A673 (cell line): ENCODE results near the gene GPHN. TPM values are rescaled to one million over a fixed set of nuclear protein-coding genes. Genes with fewer than 3 reads are reported as not detected.

Experiments
- BruUV-seq: library from RNA; stranded (reverse); fragments of 400-500 nt; replicated peaks from 2 replicates; lab custom pipeline; 2021; lab: Mats Ljungman, UMichigan
- CTCF ChIA-PET: fragments of 300-600 bp; sonication (Branson Sonifier 250); formaldehyde crosslinking; loops from one replicate; lab custom pipeline; 2022; ENCODE audit warnings: antibody characterized with exemption; lab: Charles Lee
- POLR2A ChIA-PET: fragments of 300-600 bp; sonication (Branson Sonifier 250); formaldehyde crosslinking; loops from one replicate; lab custom pipeline; 2022; ENCODE audit warnings: antibody characterized with exemption; ENCODE audit not compliant: low non-redundant PET; lab: Charles Lee
- DNase-seq: peaks from one replicate; pipeline ENCODE4 v3.0.0-alpha.2; 2015; ENCODE audit warnings: low spot score
- H3K27ac ChIP-seq: fragments of 200-600 bp; sonication (generic); 2 replicates; pipeline ENCODE4 v1.5.1; 2016; ENCODE audit warnings: mixed run types, low read depth, mild to moderate bottlenecking, mixed read lengths, antibody characterized with exemption, low read length; ENCODE audit not compliant: poor library complexity, severe bottlenecking
- H3K27me3 ChIP-seq: fragments of 200-600 bp; sonication (generic); replicated peaks from 2 replicates; pipeline ENCODE4 v1.6.1; 2017; ENCODE audit warnings: mixed run types, low read depth, mild to moderate bottlenecking, mixed read lengths, antibody characterized with exemption, low read length; ENCODE audit not compliant: insufficient read depth, poor library complexity
- H3K36me3 ChIP-seq: fragments of 200-600 bp; sonication (generic); 2 replicates; pipeline ENCODE4 v1.6.1; 2016; ENCODE audit warnings: mixed run types, mild to moderate bottlenecking, mixed read lengths, antibody characterized with exemption, low read length; ENCODE audit not compliant: insufficient read depth, poor library complexity, severe bottlenecking
- H3K4me1 ChIP-seq: fragments of 200-600 bp; sonication (generic); 2 replicates; pipeline ENCODE4 v1.6.1; 2017; ENCODE audit warnings: mixed run types, mild to moderate bottlenecking, mixed read lengths, antibody characterized with exemption, low read length; ENCODE audit not compliant: insufficient read depth, poor library complexity, severe bottlenecking
- H3K4me3 ChIP-seq: fragments of 200-600 bp; sonication (generic); 2 replicates; pipeline ENCODE4 v1.5.1; 2016; ENCODE audit warnings: low read depth, mixed run types, mild to moderate bottlenecking, mixed read lengths, low read length; ENCODE audit not compliant: poor library complexity, severe bottlenecking
- H3K9me3 ChIP-seq: fragments of 200-600 bp; sonication (generic); 2 replicates; pipeline ENCODE4 v1.6.1; 2016; ENCODE audit warnings: mixed run types, low read depth, mild to moderate bottlenecking, mixed read lengths, antibody characterized with exemption, low read length; ENCODE audit not compliant: poor library complexity, severe bottlenecking
- EZH2 ChIP-seq: fragments of 200-600 bp; sonication (generic); IDR thresholded peaks from 2 replicates; pipeline ENCODE4 v1.6.1; 2017; ENCODE audit warnings: borderline replicate concordance, low read depth, mild to moderate bottlenecking, mixed read lengths, antibody characterized with exemption, low read length; ENCODE audit not compliant: poor library complexity, severe bottlenecking
- intact Hi-C: fragments of 100-400 bp; cut with micrococcal nuclease; formaldehyde crosslinking; loops from one replicate; pipeline ENCODE4 v1.10.0; 2022; ENCODE audit not compliant: unreplicated experiment
- total RNA-seq: library from RNA; stranded (reverse); gene quantifications from 2 replicates; pipeline ENCODE4 v1.2.3, GENCODE V29; 2021
- TF ChIP-seq, protein P1 (sequence below): fragments of 300-800, 200-600 bp; sonication (generic); conservative IDR thresholded peaks from 2 replicates; pipeline ENCODE4 v1.5.1; 2017; ENCODE audit warnings: low read depth, mild to moderate bottlenecking, antibody characterized with exemption, low read length, moderate library complexity, mixed read lengths

GPHN gene
- total RNA-seq, 1 experiment from 2014 or later: 30.3 TPM

- intact Hi-C loops: no loop called here
- Histone ChIP-seq H3K9me3 (no peaks in the 10 kb centered on the region), H3K4me1 (no peaks in the 10 kb centered on the region), H3K36me3 (no peaks in the 10 kb centered on the region), H3K4me3 (no peak overlapping the region), H3K27ac (no peak overlapping the region), H3K27me3 (no peaks in the 10 kb centered on the region)
- CTCF ChIA-PET: no interaction called here
- TF ChIP-seq EZH2: no peak
- TF ChIP-seq, protein P1, sequence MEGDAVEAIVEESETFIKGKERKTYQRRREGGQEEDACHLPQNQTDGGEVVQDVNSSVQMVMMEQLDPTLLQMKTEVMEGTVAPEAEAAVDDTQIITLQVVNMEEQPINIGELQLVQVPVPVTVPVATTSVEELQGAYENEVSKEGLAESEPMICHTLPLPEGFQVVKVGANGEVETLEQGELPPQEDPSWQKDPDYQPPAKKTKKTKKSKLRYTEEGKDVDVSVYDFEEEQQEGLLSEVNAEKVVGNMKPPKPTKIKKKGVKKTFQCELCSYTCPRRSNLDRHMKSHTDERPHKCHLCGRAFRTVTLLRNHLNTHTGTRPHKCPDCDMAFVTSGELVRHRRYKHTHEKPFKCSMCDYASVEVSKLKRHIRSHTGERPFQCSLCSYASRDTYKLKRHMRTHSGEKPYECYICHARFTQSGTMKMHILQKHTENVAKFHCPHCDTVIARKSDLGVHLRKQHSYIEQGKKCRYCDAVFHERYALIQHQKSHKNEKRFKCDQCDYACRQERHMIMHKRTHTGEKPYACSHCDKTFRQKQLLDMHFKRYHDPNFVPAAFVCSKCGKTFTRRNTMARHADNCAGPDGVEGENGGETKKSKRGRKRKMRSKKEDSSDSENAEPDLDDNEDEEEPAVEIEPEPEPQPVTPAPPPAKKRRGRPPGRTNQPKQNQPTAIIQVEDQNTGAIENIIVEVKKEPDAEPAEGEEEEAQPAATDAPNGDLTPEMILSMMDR: no peak
- BruUV-seq: no TSS peak
- no peak for DNase-seq
- POLR2A ChIA-PET: no interaction called here
These were observed 490.1 kb downstream of the GPHN start for GRCh38 chr14:66998013-66998412.

DNA sequence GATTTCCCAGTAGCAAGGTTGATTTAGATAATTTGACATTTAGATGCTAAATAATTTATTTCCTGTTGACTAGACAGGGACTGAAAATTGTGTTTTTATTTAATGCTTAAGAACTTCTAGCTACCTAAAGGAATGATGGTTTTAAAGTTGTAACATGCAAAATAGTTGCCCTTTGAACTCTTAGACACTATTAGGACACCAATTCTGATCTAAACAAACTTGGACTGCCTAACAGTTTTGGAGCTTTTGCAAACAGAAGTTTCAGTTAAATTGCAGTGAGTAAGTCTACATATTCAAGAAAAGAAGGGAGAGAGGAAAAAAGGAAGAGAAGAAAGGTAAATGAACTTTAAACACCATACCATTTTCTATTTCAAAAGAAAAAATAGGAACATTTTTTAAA is 492.0 kb downstream of the GPHN start:
- POLR2A ChIA-PET: no interaction called here
- Histone ChIP-seq H3K27ac (no peak overlapping the region), H3K4me3 (no peak overlapping the region), H3K9me3 (no peaks in the 10 kb centered on the region), H3K36me3 (no peaks in the 10 kb centered on the region), H3K27me3 (no peaks in the 10 kb centered on the region), H3K4me1 (no peaks in the 10 kb centered on the region)
- DNase-seq: no peak
- no TSS peak for BruUV-seq
- CTCF ChIA-PET: no interaction called here
- intact Hi-C loops: no loop called here
- TF ChIP-seq EZH2: no peak
- TF ChIP-seq, protein P1: no peak

DNA sequence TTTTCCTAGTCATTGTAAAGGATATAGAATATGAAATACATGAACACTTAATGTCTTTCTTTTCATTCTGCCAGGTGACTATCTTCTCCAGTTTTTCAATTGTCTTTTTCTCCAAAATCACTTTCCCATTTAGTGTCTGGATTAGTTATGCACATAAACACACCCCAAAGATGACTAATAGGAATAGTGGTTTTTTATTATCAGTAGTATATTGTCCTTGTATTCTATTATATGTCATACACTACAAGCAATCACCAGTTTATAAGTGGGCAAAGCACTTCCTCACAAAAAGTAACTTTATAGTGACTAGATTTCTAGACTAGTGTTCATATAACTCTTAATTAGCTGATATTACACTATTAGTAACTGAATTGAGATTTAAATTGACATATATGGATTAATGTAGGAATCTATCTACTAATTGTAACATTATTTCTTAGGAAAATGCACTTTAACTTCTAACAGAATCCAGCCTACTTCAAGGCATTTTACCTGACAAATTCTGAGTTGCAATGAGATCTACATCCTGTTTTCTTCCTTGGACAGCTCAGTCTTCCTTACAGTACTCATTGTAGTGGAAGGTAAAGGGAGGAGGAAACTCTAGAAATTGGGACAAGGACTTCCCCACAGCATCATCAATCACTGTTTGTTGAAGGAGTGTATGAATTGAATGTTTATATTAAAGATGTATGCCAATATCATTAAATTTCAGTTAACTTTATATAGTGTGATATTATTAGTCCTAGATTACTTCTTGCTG is 495.2 kb downstream of the GPHN start:
- Histone ChIP-seq H3K36me3 (no peaks in the 10 kb centered on the region), H3K9me3 (no peaks in the 10 kb centered on the region), H3K4me1 (no peaks in the 10 kb centered on the region), H3K27me3 (no peaks in the 10 kb centered on the region), H3K4me3 (no peak overlapping the region), H3K27ac (no peak overlapping the region)
- no TSS peak for BruUV-seq
- intact Hi-C loops: no loop called here
- no peak for DNase-seq
- ChIA-PET CTCF (no interaction called here), POLR2A (no interaction called here)
- no peak for TF ChIP-seq EZH2
- TF ChIP-seq, protein P1: no peak
